ENCODE measurements around the gene OSBPL2. TPM values are rescaled to one million over a fixed set of nuclear protein-coding genes. Genes with fewer than 3 reads are reported as not detected.

The OSBPL2 gene
- total and polyA plus RNA-seq, 3 experiments from 2014 or later, result 24.5 to 24.7 (median 24.6) TPM

DNA sequence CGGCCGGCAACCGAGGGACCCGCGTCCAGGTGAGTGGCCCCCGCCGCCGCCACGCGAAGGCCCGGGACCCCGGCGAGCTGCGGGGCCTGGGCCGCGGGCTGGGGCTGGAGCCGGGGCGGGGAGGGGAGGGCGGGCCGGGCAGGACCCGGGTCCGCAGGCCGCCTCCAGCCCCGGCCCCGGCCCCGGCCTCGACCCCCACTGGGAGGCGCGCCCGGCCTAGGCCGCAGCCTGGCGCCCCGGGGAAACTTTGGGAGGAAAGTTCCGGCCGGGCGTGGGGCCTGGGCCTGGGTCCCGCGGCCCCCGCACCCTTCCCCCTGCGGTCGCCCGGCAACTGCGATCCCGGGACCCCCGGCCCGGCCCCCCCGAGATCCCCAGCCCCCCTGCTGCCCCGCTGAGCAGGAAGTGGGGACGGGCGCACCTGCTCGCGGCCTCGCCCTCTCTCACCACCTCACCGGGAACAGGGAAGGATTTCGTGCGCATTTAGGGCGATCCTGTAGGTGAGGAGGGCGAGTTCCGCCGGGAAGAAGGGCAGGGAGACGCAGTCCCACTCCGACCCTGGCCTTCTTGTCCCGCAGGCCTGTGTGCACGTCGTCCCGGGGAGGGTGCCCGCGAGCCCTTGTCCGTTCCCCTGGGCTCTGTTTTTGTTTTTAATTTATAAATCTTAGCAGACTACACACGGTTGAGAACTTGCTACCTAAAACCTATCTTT, 402 bp downstream of the OSBPL2 start:
- H3K27ac Mint-ChIP-seq, result peak overlapping the region; percentile 74 to 93 (median 88)
- peak overlapping the region; percentile 81 to 93 (median 84) for H3K4me3 Mint-ChIP-seq
- H3K4me1 Mint-ChIP-seq, result peaks cover 30 to 49% (median 46%) of the 10 kb centered on the region in 3 donors
- H3K4me3 ChIP-seq (ENCODE audit: low read length), result peak overlapping the region; percentile 65
- ChIA-PET POLR2A (no interaction called here), CTCF (no interaction called here)
- peaks cover 1 to 10% of the 10 kb centered on the region in 2 donors for H3K27me3 Mint-ChIP-seq
- no peaks in the 10 kb centered on the region for H3K36me3 ChIP-seq (ENCODE audit: insufficient read depth, low read length)
- H3K36me3 Mint-ChIP-seq, result peaks cover 0 to 32% (median 0%) of the 10 kb centered on the region in 3 donors
- peaks cover 0 to 1% (median 0%) of the 10 kb centered on the region in 5 donors for H3K9me3 Mint-ChIP-seq
- no peaks in the 10 kb centered on the region for H3K27me3 ChIP-seq (ENCODE audit: insufficient read depth, low read length, poor library complexity, severe bottlenecking)
- no peaks in the 10 kb centered on the region for H3K9me3 ChIP-seq (ENCODE audit: low read length)
- H3K4me1 ChIP-seq (ENCODE audit: insufficient read depth, low read length), result peaks cover 26% of the 10 kb centered on the region
- DNase-seq, result peak in 1 of 5 donors; percentile 29
- peak overlapping the region; percentile 54 for H3K27ac ChIP-seq (ENCODE audit: low read depth, low read length)

GRCh38 chr20:62239278-62239879, 1.1 kb downstream of the OSBPL2 start:
- DNase-seq, result no peak
- no peaks in the 10 kb centered on the region for H3K9me3 ChIP-seq (ENCODE audit: low read length)
- H3K27ac ChIP-seq (ENCODE audit: low read depth, low read length), result peak overlapping the region; percentile 54
- Mint-ChIP-seq H3K4me1 (peaks cover 30 to 56% (median 50%) of the 10 kb centered on the region in 3 donors), H3K4me3 (peak overlapping the region; percentile 81 to 93 (median 84)), H3K9me3 (no peaks in the 10 kb centered on the region), H3K27ac (peak overlapping the region; percentile 45 to 93 (median 85)), H3K27me3 (peaks cover 1 to 7% of the 10 kb centered on the region in 2 donors), H3K36me3 (peaks cover 0 to 37% (median 0%) of the 10 kb centered on the region in 3 donors)
- ChIA-PET CTCF (no interaction called here), POLR2A (no interaction called here)
- peaks cover 26% of the 10 kb centered on the region for H3K4me1 ChIP-seq (ENCODE audit: insufficient read depth, low read length)
- H3K36me3 ChIP-seq (ENCODE audit: insufficient read depth, low read length), result no peaks in the 10 kb centered on the region
- H3K4me3 ChIP-seq (ENCODE audit: low read length), result peak overlapping the region; percentile 65
- no peaks in the 10 kb centered on the region for H3K27me3 ChIP-seq (ENCODE audit: insufficient read depth, low read length, poor library complexity, severe bottlenecking)

DNA sequence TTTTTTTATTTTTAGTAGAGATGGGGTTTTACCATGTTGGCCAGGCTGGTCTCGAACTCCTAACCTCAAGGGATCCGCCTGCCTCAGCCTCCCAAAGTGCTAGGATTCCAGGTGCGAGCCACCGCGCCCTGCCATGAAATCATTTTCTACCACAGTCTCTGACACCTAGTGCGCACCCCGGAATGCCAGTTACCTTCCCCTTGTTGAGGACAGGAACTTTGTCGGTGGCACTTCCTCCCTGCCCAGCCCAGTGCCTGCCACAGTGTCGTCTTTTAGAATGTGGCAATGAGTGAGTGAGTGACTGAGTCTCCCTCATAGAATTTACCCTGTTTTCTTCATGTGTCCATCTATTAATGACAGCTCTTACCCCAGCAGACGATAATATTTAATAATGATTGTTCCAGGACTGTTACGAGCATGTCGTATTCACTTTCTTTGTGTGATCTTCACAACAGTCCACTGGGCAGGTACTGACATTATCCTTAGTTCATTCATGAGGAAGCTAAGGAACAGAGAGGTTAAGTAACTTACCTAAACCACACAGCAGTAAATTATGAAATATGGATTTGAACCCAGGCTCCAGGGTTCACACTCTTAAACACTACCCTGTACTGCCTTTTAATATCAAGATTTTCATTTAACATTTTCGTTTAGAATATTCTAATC, 1.8 kb downstream of the OSBPL2 start:
- ChIA-PET CTCF (no interaction called here), POLR2A (no interaction called here)
- Histone ChIP-seq H3K9me3 (ENCODE audit: low read length) (no peaks in the 10 kb centered on the region), H3K27ac (ENCODE audit: low read depth, low read length) (no peak overlapping the region), H3K27me3 (ENCODE audit: insufficient read depth, low read length, poor library complexity, severe bottlenecking) (no peaks in the 10 kb centered on the region), H3K4me1 (ENCODE audit: insufficient read depth, low read length) (peaks cover 26% of the 10 kb centered on the region), H3K36me3 (ENCODE audit: insufficient read depth, low read length) (no peaks in the 10 kb centered on the region), H3K4me3 (ENCODE audit: low read length) (no peak overlapping the region)
- no peak for DNase-seq
- Mint-ChIP-seq H3K27me3 (peaks cover 1 to 4% of the 10 kb centered on the region in 2 donors), H3K9me3 (no peaks in the 10 kb centered on the region), H3K27ac (peak overlapping the region in 6 of 8 donors; percentile 15 to 89 (median 48)), H3K4me3 (peak overlapping the region; percentile 32 to 93 (median 84)), H3K36me3 (peaks cover 0 to 42% (median 0%) of the 10 kb centered on the region in 3 donors), H3K4me1 (peaks cover 30 to 62% (median 53%) of the 10 kb centered on the region in 3 donors)

GRCh38 chr20:62241506-62241905, 3.2 kb downstream of the OSBPL2 start:
- Histone ChIP-seq H3K9me3 (ENCODE audit: low read length) (no peaks in the 10 kb centered on the region), H3K4me1 (ENCODE audit: insufficient read depth, low read length) (peaks cover 26% of the 10 kb centered on the region), H3K27me3 (ENCODE audit: insufficient read depth, low read length, poor library complexity, severe bottlenecking) (no peaks in the 10 kb centered on the region), H3K27ac (ENCODE audit: low read depth, low read length) (no peak overlapping the region), H3K4me3 (ENCODE audit: low read length) (no peak overlapping the region), H3K36me3 (ENCODE audit: insufficient read depth, low read length) (no peaks in the 10 kb centered on the region)
- ChIA-PET POLR2A (no interaction called here), CTCF (interaction anchor here (1.0 kb wide), 1 partner anchor 59 kb away, joined by 3 read pairs; no protein-coding TSS in a partner anchor)
- peak overlapping the region in 6 of 7 donors; percentile 10 to 84 (median 34) for H3K4me3 Mint-ChIP-seq
- peaks cover 0 to 47% (median 0%) of the 10 kb centered on the region in 3 donors for H3K36me3 Mint-ChIP-seq
- H3K9me3 Mint-ChIP-seq, result no peaks in the 10 kb centered on the region
- peaks cover 34 to 75% (median 59%) of the 10 kb centered on the region in 3 donors for H3K4me1 Mint-ChIP-seq
- no peaks in the 10 kb centered on the region for H3K27me3 Mint-ChIP-seq
- no peak for DNase-seq
- peak overlapping the region in 4 of 8 donors; percentile 36 to 72 (median 52) for H3K27ac Mint-ChIP-seq

DNA sequence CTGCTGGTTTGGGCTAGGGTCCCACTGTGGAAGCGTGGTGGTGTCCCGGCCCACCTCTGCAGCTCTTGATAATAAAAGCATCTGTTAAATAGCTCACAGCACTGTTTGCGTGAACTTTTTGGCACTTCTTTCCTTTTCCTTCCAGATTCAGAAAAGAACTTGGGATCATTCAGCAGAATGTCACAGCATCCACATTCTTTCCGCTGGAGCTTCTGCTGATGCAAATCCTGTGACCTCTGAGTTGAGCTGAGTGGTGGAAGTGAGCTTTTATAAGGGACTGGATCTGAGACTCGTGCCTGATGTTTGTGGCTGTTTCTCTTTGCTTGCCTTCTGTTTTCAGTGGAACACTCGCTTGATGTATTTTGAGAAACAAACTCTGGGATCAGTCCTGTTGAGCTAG, 3.9 kb downstream of the OSBPL2 start:
- Histone ChIP-seq H3K27me3 (ENCODE audit: insufficient read depth, low read length, poor library complexity, severe bottlenecking) (no peaks in the 10 kb centered on the region), H3K36me3 (ENCODE audit: insufficient read depth, low read length) (no peaks in the 10 kb centered on the region), H3K27ac (ENCODE audit: low read depth, low read length) (no peak overlapping the region), H3K4me1 (ENCODE audit: insufficient read depth, low read length) (peaks cover 26% of the 10 kb centered on the region), H3K9me3 (ENCODE audit: low read length) (no peaks in the 10 kb centered on the region), H3K4me3 (ENCODE audit: low read length) (no peak overlapping the region)
- H3K36me3 Mint-ChIP-seq, result peaks cover 0 to 49% (median 0%) of the 10 kb centered on the region in 3 donors
- no peaks in the 10 kb centered on the region for H3K27me3 Mint-ChIP-seq
- peaks cover 39 to 81% (median 66%) of the 10 kb centered on the region in 3 donors for H3K4me1 Mint-ChIP-seq
- no peak for DNase-seq
- ChIA-PET CTCF (interaction anchor here (1.0 kb wide), 1 partner anchor 59 kb away, joined by 3 read pairs; no protein-coding TSS in a partner anchor), POLR2A (no interaction called here)
- H3K27ac Mint-ChIP-seq, result peak overlapping the region in 2 of 8 donors; percentile 36 to 79
- no peaks in the 10 kb centered on the region for H3K9me3 Mint-ChIP-seq
- peak overlapping the region in 2 of 7 donors; percentile 38 to 84 for H3K4me3 Mint-ChIP-seq

DNA sequence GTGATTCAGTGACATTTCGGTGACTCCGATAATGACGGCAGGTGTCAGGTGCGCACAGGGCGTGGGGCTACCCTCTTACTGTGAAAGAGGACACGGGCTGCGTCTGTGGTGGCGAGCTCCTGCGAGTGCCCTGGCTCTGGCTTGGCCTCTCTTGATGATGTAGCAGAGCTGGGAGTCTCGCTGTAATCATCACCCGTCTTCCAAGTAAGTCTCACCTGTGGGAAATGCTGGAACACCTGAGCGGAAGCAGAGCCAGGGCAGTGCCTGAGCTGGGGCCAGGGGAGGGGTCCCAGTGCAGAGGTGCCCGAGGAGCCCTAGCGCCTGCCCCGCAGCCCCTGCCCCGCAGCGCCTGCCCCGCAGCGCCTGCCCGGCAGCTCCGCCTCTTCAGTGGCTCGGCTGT, 4.8 kb downstream of the OSBPL2 start:
- no peak for DNase-seq
- peaks cover 18% of the 10 kb centered on the region for H3K4me1 ChIP-seq (ENCODE audit: insufficient read depth, low read length)
- Mint-ChIP-seq H3K27me3 (no peaks in the 10 kb centered on the region), H3K4me3 (no peak overlapping the region), H3K27ac (peak overlapping the region in 1 of 8 donors; percentile 72), H3K9me3 (no peaks in the 10 kb centered on the region), H3K36me3 (peaks cover 0 to 50% (median 0%) of the 10 kb centered on the region in 3 donors), H3K4me1 (peaks cover 35 to 77% (median 63%) of the 10 kb centered on the region in 3 donors)
- H3K4me3 ChIP-seq (ENCODE audit: low read length), result no peak overlapping the region
- CTCF ChIA-PET, result no interaction called here
- H3K27ac ChIP-seq (ENCODE audit: low read depth, low read length), result no peak overlapping the region
- POLR2A ChIA-PET, result no interaction called here
- no peaks in the 10 kb centered on the region for H3K27me3 ChIP-seq (ENCODE audit: insufficient read depth, low read length, poor library complexity, severe bottlenecking)
- H3K36me3 ChIP-seq (ENCODE audit: insufficient read depth, low read length), result no peaks in the 10 kb centered on the region
- H3K9me3 ChIP-seq (ENCODE audit: low read length), result no peaks in the 10 kb centered on the region

- Mint-ChIP-seq H3K27me3 (no peaks in the 10 kb centered on the region), H3K36me3 (peaks cover 0 to 51% (median 0%) of the 10 kb centered on the region in 3 donors), H3K27ac (peak overlapping the region in 2 of 8 donors; percentile 17 to 38), H3K4me1 (peaks cover 35 to 80% (median 62%) of the 10 kb centered on the region in 3 donors), H3K9me3 (no peaks in the 10 kb centered on the region), H3K4me3 (peak overlapping the region in 1 of 7 donors; percentile 23)
- Histone ChIP-seq H3K9me3 (ENCODE audit: low read length) (no peaks in the 10 kb centered on the region), H3K36me3 (ENCODE audit: insufficient read depth, low read length) (no peaks in the 10 kb centered on the region), H3K27me3 (ENCODE audit: insufficient read depth, low read length, poor library complexity, severe bottlenecking) (no peaks in the 10 kb centered on the region), H3K4me1 (ENCODE audit: insufficient read depth, low read length) (peaks cover 16% of the 10 kb centered on the region), H3K4me3 (ENCODE audit: low read length) (no peak overlapping the region), H3K27ac (ENCODE audit: low read depth, low read length) (no peak overlapping the region)
- POLR2A ChIA-PET, result no interaction called here
- CTCF ChIA-PET, result no interaction called here
- no peak for DNase-seq
Observed at GRCh38 chr20:62243906-62244515, 5.7 kb downstream of the OSBPL2 start.
